GM19238 (cell line): ENCODE measurements around the gene XAB2.

Experiments
- DNase-seq: peaks from one replicate; pipeline ENCODE4 v3.0.0; 2011; ENCODE audit warnings: low spot score; ENCODE audit not compliant: insufficient read length

Gene XAB2

GRCh38 chr19:7612282-7613274, 16.8 kb downstream of the XAB2 start:
- DNase-seq, result no peak

DNA sequence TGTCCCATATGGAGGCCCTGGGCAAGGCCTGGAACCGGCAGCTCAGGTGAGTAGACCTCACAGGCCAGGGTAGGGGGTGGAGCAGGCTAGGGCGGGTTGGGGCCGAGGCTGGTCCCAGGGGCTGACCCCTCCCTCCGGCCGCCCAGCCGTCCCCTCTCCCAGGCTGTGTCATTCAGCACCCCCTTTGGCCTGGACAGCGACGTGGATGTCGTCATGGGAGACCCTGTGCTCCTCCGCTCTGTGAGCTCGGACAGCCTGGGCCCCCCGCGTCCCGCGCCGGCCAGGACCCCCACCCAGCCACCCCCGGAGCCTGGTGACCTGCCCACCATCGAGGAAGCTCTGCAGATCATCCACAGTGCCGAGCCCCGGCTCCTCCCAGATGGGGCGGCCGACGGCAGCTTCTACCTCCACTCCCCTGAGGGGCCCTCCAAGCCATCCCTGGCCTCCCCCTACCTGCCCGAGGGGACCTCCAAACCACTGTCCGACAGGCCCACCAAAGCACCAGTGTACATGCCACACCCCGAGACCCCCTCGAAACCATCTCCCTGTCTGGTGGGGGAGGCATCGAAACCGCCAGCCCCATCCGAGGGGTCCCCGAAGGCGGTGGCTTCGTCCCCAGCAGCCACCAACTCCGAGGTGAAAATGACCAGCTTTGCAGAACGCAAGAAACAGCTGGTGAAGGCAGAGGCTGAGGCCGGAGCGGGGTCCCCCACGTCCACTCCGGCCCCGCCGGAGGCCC, 17.6 kb downstream of the XAB2 start:
- no peak for DNase-seq

DNA sequence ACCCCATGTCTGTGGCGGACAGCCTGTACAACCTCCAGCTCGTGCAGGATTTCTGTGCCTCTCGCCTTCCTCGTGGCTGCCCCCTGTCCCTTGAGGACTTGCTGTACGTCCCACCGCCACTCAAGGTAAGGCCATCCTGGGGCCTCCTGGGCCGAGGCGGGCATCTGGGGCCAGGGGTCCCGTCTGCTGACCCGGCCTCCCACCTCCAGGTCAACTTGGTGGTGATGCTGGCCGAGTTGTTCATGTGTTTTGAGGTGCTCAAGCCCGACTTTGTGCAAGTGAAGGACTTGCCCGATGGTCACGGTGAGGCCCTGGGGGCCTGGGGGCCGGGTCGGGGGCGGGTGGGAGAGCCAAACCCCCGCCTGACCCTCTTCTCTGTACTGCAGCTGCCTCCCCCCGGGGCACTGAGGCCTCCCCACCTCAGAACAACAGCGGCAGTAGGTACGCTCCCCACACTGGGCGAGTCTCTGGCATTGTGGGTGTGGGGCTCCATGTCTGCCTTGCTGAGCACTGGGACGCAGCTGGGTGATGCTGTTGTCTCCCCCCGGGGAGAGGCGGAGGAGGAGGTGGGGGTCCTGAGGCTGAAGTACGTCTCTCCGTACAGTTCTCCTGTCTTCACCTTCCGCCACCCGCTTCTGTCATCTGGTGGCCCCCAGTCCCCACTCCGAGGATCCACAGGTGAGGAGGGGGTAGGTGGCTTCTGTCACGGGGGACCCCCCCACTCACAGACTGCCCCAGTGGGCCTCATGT, 18.7 kb downstream of the XAB2 start:
- DNase-seq, result no peak

DNA sequence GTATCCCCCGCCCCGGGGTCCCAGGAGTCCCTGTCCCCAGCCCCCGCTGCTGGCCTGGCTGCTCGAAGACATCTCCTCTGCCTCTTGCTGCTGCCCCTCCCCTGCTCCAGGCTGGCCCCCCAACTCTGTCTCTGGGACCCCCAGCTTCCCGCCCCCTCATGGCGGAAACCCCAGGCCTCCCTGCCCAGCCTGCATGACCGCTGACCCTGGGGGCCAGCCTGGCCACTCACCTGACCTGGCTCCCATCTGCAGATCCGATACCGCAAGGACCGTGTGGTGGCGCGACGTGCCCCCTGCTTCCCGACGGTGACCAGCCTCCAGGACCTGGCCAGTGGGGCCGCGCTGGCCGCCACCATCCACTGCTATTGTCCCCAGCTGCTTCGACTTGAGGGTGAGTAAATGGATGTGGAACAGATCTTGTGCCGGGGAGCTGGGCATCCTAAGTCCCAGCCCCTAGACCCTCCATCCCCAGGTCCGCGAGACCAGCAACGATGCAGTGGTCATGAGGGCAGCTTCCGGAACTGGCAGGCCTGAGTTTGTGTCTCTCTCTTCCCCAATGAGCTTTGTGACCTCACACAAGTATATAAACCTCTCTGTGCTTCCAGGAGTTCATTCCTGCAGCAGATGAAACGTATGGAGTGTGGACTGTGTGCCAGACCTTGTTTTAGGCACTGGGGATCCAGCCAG, 21.3 kb downstream of the XAB2 start:
- DNase-seq, result no peak

DNA sequence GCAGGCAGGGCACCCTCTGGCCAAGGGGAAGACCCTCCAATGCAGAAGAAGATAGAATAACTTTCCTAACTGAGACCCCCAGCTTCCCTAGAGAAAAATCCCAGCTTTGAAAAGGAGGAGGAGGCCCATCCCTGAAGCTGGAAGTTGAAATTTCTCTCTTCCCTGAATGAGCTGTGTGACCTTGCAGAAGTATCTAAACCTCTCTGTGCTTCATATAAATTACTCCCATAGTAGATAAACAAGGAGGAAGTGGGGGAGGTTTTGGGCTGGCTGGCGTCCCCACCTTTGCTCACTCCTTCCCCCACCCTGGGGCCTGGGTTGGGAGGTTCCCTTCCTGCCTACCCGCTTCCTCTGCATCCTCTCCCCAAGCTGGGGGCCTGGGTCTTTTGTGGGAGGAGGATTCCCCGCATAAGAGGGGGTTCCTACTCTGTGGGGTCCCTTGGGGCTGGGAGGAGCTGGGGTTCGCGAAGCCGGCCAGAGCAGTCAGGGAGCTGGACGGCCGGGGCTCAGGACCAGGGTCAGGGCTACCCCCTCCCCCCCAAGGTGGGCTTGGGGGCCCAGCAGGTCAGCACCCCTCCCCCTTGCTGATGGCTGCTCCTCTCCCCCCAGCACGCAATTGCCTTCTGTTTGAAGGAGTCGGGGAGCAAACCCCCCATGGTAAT, 22.0 kb downstream of the XAB2 start:
- DNase-seq, result no peak

GRCh38 chr19:7606289-7606688, 23.1 kb downstream of the XAB2 start:
- DNase-seq, result no peak

- no peak for DNase-seq
Measured at GRCh38 chr19:7605490-7606222, 23.7 kb downstream of the XAB2 start.

DNA sequence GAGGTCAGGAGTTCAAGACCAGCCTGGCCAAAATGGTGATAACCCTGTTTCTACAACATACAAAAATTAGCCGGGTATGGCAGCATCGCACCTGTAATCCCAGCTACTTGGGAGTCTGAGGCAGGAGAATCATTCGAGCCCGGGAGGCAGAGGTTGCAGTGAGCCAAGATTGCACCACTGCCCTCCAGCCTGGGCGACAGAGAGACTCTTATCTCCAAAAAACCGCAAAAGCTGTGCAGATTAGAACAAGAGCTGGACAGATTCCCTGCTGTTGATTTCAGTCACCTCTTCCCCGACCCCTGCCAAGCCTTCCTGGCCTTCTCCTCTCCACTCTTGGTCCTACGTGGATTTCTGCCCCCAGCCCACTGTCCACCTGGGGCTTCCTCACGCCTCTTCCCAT, 25.4 kb downstream of the XAB2 start:
- DNase-seq, result no peak

- no peak for DNase-seq
Measured at GRCh38 chr19:7602935-7603497, 26.3 kb downstream of the XAB2 start.

- no peak for DNase-seq
Measured at GRCh38 chr19:7602240-7602934, 27.0 kb downstream of the XAB2 start.

DNA sequence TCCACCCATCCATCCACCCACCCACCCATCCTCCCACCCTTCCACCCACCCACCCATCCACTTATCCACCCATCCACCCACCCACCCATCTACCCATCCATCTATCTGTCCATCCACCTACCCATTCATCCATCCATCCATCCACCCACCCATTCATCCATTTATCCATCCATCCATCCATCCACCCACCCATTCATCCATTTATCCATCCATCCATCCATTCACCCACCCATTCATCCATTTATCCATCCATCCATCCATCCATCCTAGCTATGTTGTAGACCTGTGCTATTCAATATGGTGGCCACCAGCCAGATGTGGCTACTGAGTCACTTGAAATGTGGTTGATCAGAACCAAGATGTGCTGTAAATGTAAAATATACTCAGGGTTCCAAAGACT, 28.6 kb downstream of the XAB2 start:
- no peak for DNase-seq

DNA sequence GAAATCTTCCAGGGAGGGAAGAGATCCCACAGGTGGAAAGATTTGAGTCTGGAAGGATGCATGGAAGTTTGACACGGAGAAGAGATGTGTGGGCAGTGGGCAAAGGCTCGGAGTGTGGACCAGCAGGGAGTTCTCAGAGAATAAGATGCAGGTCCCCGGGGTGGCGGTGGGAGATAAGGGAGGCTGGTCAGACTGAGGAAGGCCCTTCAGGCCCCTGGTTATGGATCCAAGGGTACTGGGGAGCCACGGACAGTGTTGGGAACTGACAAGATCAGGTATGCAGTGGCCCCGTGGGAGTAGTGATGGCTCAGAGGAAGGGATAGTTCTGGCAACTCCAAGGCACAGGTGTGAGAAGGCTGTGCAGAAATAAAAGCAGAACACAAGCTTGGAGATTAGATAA, 31.2 kb downstream of the XAB2 start:
- DNase-seq, result no peak

- no peak for DNase-seq
Measured at GRCh38 chr19:7597689-7598088, 31.7 kb downstream of the XAB2 start.

DNA sequence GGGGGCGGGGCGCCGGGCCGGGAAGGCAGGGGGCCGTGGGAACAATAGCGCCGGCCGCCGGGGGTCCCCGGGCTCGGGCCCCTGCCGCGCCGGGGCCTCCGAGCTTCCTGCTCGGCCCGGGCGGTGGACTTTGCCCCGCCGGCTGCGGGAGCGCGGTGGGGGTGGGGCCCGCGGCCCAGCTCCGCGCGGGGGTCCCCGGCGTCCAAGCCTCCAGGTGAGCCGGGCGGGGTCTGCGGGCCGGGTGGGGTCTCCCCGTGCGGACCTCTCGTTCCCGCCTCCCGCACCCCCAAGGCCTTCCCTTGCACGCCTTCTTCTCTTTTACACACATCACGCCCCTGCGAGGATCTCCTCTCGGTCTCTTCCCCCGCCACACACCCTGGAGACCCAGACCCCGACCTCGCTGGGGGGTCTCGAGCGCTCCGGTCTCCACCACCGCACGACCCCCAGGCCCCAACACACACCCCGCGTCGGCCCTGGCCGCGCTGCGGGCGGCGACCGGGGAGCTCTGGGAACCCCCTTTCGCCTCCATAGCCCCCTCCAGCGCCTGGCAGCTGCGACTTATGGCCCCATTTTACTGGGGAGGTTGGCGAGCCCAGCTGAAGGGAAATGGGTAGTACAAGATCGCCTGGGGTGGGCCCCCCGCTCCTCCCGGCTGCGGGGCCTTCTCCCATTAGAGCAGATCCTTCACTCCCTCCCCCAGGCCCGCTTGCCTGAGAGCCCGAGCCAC, 33.0 kb downstream of the XAB2 start:
- no peak for DNase-seq

DNA sequence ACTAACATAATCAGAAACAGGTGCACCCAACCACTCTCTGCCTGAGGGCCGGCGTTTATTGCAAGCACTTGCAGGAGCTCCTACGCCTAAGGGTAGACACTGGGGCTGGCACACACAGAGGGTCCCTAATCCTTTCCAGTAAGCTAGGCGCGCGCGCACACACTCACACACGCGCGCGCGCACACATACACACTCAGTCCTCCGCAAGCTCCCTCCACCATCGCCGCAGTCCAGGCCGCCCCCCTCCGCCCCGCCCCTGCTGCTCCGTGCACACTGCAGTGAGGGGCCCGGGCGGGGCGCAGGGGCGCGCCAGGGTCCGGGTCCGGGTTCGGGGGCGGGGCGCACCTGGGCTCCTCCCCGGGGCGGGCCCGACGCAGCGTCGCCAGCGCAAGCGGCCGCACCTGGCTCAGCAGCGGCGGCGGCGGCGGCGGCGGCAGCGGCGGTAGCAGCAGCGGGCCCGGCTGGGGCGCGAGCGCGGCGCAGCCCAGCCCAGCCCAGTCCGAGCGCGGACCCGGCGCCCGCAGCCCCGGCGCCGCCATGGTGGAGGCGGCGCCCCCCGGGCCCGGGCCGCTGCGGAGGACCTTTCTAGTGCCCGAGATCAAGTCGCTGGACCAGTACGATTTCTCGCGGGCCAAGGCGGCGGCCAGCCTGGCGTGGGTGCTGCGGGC, 33.7 kb downstream of the XAB2 start, which contains the start of gene CAMSAP3:
CAMSAP3 (plus strand) TSS at position 398 of the 668 bp plus-strand sequence; CDS start at position 538, 140 bp downstream.
- peak; percentile 65 for DNase-seq

- no peak for DNase-seq
Measured at GRCh38 chr19:7590256-7590655, 39.1 kb downstream of the XAB2 start.

- no peak for DNase-seq
Measured at GRCh38 chr19:7589822-7590221, 39.5 kb downstream of the XAB2 start.

GRCh38 chr19:7582446-7582845, 46.9 kb downstream of the XAB2 start:
- no peak for DNase-seq
